GM19099 (cell line): Measurements from ENCODE around the gene SLC46A1.

Experiments used
- POLR2A ChIP-seq: IDR thresholded peaks from 3 replicates; pipeline ENCODE4 v1.6.1; 2011; ENCODE audit warnings: low read depth; ENCODE audit not compliant: insufficient read length; ENCODE audit errors: extremely low read depth

SLC46A1 gene

GRCh38 chr17:28370035-28370743, 35.8 kb downstream of the SLC46A1 start, which contains the start of gene VTN:
Gene VTN (minus strand): TSS chr17:28370307. CDS start chr17:28370203, 104 bp downstream.
- TF ChIP-seq POLR2A = no peak

- TF ChIP-seq POLR2A = no peak
Observed at GRCh38 chr17:28369684-28370034, 36.4 kb downstream of the SLC46A1 start.

- TF ChIP-seq POLR2A = no peak
Observed at GRCh38 chr17:28368915-28369683, 36.9 kb downstream of the SLC46A1 start.

- TF ChIP-seq POLR2A = no peak
Observed at GRCh38 chr17:28368306-28368831, 37.6 kb downstream of the SLC46A1 start.

GRCh38 chr17:28367641-28368305, 38.2 kb downstream of the SLC46A1 start:
- no peak for TF ChIP-seq POLR2A

GRCh38 chr17:28366605-28367004, 39.4 kb downstream of the SLC46A1 start:
- TF ChIP-seq POLR2A = no peak

- TF ChIP-seq POLR2A = no peak
Observed at GRCh38 chr17:28365487-28365886, 40.5 kb downstream of the SLC46A1 start.

GRCh38 chr17:28364665-28365363, 41.2 kb downstream of the SLC46A1 start, which contains the start of gene SEBOX:
Gene SEBOX (minus strand): TSS chr17:28365199. CDS start chr17:28365151, 48 bp downstream.
- no peak for TF ChIP-seq POLR2A

- no peak for TF ChIP-seq POLR2A
Observed at GRCh38 chr17:28363776-28364650, 42.0 kb downstream of the SLC46A1 start.

- no peak for TF ChIP-seq POLR2A
Observed at GRCh38 chr17:28363186-28363585, 42.8 kb downstream of the SLC46A1 start.

GRCh38 chr17:28357901-28358197, 48.2 kb downstream of the SLC46A1 start:
- TF ChIP-seq POLR2A = no peak

GRCh38 chr17:28357061-28357900, 48.7 kb downstream of the SLC46A1 start, which contains the start of gene POLDIP2:
Gene POLDIP2 (minus strand): TSS chr17:28357527. CDS start chr17:28357448, 79 bp downstream.
- TF ChIP-seq POLR2A = peak; percentile 97

- TF ChIP-seq POLR2A = no peak
Observed at GRCh38 chr17:28350271-28350670, 55.7 kb downstream of the SLC46A1 start.
